ENCODE data around the gene PAFAH2. TPM values are rescaled to one million over a fixed set of nuclear protein-coding genes. Genes with fewer than 3 reads are reported as not detected.

Gene PAFAH2
- polyA plus RNA-seq, 1 experiment: 11.8 TPM

DNA sequence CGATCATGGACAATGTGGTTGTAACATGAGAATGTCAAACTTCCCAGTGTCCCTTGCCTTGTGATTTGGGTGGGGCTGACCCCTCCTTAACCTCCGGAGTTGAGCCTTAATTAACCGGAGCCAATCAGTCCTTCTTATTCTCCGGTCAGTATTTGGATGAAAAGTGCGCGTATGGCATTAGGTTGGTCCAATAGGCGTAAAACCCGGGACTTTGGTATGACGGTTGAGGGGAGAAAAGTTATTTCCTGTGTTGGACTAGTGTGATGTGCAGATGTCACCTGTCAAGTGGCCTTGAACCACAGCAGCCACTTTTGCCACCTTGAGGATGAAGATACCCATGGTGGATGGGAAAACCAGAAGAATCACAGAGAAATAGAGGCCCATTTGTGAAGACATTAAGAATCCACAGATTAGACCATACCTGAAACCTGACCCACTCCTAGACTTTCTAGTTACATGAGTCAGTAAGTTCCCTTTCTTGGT is 5.1 kb downstream of the PAFAH2 start:
- Histone ChIP-seq H3K9me3 (ENCODE audit: control insufficient read depth, insufficient read depth, low read length) (no peaks in the 10 kb centered on the region), H3K4me3 (ENCODE audit: low read depth, low read length) (no peak overlapping the region), H3K27me3 (ENCODE audit: control insufficient read depth, insufficient read depth, low read length) (no peaks in the 10 kb centered on the region), H3K27ac (ENCODE audit: low read depth, low read length) (peak overlapping the region; percentile 39)
- TF ChIP-seq, protein P1, sequence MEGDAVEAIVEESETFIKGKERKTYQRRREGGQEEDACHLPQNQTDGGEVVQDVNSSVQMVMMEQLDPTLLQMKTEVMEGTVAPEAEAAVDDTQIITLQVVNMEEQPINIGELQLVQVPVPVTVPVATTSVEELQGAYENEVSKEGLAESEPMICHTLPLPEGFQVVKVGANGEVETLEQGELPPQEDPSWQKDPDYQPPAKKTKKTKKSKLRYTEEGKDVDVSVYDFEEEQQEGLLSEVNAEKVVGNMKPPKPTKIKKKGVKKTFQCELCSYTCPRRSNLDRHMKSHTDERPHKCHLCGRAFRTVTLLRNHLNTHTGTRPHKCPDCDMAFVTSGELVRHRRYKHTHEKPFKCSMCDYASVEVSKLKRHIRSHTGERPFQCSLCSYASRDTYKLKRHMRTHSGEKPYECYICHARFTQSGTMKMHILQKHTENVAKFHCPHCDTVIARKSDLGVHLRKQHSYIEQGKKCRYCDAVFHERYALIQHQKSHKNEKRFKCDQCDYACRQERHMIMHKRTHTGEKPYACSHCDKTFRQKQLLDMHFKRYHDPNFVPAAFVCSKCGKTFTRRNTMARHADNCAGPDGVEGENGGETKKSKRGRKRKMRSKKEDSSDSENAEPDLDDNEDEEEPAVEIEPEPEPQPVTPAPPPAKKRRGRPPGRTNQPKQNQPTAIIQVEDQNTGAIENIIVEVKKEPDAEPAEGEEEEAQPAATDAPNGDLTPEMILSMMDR (IDR thresholded peaks at IDR 0.05; ENCODE audit: low read depth, low read length): no peak
- ChIA-PET CTCF (interaction anchor here (12.2 kb wide), 1 partner anchor 98 kb away, joined by 214 read pairs; no protein-coding TSS in a partner anchor), POLR2A (no interaction called here)
- DNase-seq (ENCODE audit: low read depth, low spot score): no peak

DNA sequence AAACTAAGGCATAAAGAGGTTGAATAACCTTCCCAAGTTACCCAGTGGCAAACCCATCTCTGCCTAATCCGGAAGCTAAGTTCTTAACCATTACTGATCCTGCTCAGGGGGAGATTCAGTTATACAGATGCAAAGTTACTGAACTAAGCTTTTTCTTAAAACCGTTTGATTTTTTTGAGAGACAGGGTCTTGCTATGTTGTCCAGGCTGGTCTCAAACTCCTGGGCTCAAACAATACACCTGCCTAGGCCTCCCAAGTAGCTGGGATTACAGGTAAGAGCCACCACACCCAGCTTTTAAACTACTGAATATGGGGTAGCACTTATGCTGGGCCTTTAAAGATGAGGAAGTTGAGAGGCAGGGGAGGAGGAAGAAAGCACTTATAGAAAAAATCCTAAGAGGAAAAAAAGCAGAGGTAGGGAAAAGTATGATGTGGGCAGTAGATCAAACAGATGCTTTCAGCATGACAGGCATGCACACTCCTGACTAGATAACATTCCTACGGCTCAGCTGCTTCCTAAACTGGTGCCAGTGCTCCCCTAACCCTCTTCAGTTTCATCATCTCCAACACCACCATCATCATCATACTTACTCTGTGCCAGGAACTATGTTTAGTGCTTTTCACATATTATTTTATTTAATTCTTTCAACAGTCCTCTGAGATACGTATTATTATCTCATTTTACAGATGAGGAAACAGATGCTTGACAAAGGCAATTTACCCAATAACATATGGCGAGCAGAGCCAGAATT is 5.8 kb downstream of the PAFAH2 start:
- POLR2A ChIA-PET: interaction anchor here (0.6 kb wide), 1 partner anchor 21 kb away, joined by 3 read pairs; no protein-coding TSS in a partner anchor
- Histone ChIP-seq H3K27me3 (ENCODE audit: control insufficient read depth, insufficient read depth, low read length) (no peaks in the 10 kb centered on the region), H3K9me3 (ENCODE audit: control insufficient read depth, insufficient read depth, low read length) (no peaks in the 10 kb centered on the region), H3K4me3 (ENCODE audit: low read depth, low read length) (no peak overlapping the region), H3K27ac (ENCODE audit: low read depth, low read length) (peak overlapping the region; percentile 39)
- peak; percentile 24 for DNase-seq (ENCODE audit: low read depth, low spot score)
- TF ChIP-seq, protein P1 (IDR thresholded peaks at IDR 0.05; ENCODE audit: low read depth, low read length): no peak
- CTCF ChIA-PET: interaction anchor here (1.0 kb wide), 1 partner anchor 97 kb away, joined by 4 read pairs; no protein-coding TSS in a partner anchor

- ChIA-PET POLR2A (no interaction called here), CTCF (interaction anchor here (0.7 kb wide), 1 partner anchor 95 kb away, joined by 4 read pairs; no protein-coding TSS in a partner anchor)
- Histone ChIP-seq H3K27me3 (ENCODE audit: control insufficient read depth, insufficient read depth, low read length) (no peaks in the 10 kb centered on the region), H3K4me3 (ENCODE audit: low read depth, low read length) (no peak overlapping the region), H3K27ac (ENCODE audit: low read depth, low read length) (no peak overlapping the region), H3K9me3 (ENCODE audit: control insufficient read depth, insufficient read depth, low read length) (no peaks in the 10 kb centered on the region)
- TF ChIP-seq, protein P1 (IDR thresholded peaks at IDR 0.05; ENCODE audit: low read depth, low read length): no peak
- DNase-seq (ENCODE audit: low read depth, low spot score): no peak
These were observed 7.0 kb downstream of the PAFAH2 start for GRCh38 chr1:25990702-25991395.

DNA sequence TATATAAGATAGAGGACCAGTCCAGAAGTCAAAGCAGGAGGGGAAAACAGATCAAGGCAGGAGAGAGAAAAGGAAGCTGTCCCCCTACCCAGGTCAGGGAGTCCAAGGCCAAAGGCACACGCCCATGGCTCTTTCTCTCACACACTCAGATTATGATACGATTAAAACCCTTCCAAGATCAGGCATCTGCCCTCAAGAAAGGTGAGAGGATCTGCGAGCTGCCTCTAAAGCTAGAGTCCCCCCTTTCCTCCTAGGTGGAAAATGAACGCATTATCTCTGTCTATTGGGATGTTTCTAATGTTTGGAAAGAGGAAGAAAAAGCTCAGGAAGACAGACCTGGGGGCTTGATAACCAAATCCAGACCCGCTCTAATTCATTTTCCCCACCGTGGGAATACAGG is 7.6 kb downstream of the PAFAH2 start:
- POLR2A ChIA-PET: interaction anchor here (0.6 kb wide), 1 partner anchor 125 kb away, joined by 5 read pairs; no protein-coding TSS in a partner anchor
- CTCF ChIA-PET: interaction anchor here (0.7 to 1.5 kb wide), 2 partner anchors 95 kb away, joined by 4 read pairs; no protein-coding TSS in a partner anchor
- H3K27me3 ChIP-seq (ENCODE audit: control insufficient read depth, insufficient read depth, low read length): no peaks in the 10 kb centered on the region
- TF ChIP-seq, protein P1 (IDR thresholded peaks at IDR 0.05; ENCODE audit: low read depth, low read length): no peak
- no peak overlapping the region for H3K27ac ChIP-seq (ENCODE audit: low read depth, low read length)
- no peaks in the 10 kb centered on the region for H3K9me3 ChIP-seq (ENCODE audit: control insufficient read depth, insufficient read depth, low read length)
- DNase-seq (ENCODE audit: low read depth, low spot score): no peak
- H3K4me3 ChIP-seq (ENCODE audit: low read depth, low read length): no peak overlapping the region
